ENCODE results near the gene KRTAP4-5.
"Not testable (repeated sequence)": the region's sequence is repeated elsewhere in the genome, so short reads cannot be mapped to it uniquely, and the experiment has no call there.

The KRTAP4-5 gene

DNA sequence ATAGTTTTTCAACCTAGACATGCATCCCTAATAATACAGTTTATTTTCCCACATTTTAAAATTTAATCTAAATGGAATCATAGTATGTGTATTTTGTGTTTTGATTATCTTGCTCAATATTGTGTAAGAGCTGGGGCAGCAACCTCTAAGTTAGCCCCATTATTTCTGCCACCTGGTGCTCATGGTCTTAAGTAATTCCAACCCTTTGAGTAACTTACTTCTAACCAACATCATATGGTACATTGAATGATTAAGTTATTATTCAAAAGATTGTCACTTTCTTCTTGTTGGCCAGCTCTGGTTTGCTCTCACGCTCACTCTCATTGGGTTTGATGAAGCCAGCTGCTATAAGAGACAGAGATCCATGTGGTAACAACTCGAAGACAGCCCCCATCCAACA is 22.3 kb upstream of the KRTAP4-5 start:
- Mint-ChIP-seq H3K36me3 (ENCODE audit: low read depth) (no peaks in the 10 kb centered on the region), H3K4me3 (no peak overlapping the region), H3K27ac (no peak overlapping the region), H3K4me1 (no peaks in the 10 kb centered on the region), H3K9me3 (no peaks in the 10 kb centered on the region), H3K27me3 (ENCODE audit: low read depth) (peaks cover 21% of the 10 kb centered on the region)
- TF ChIP-seq, protein P1, sequence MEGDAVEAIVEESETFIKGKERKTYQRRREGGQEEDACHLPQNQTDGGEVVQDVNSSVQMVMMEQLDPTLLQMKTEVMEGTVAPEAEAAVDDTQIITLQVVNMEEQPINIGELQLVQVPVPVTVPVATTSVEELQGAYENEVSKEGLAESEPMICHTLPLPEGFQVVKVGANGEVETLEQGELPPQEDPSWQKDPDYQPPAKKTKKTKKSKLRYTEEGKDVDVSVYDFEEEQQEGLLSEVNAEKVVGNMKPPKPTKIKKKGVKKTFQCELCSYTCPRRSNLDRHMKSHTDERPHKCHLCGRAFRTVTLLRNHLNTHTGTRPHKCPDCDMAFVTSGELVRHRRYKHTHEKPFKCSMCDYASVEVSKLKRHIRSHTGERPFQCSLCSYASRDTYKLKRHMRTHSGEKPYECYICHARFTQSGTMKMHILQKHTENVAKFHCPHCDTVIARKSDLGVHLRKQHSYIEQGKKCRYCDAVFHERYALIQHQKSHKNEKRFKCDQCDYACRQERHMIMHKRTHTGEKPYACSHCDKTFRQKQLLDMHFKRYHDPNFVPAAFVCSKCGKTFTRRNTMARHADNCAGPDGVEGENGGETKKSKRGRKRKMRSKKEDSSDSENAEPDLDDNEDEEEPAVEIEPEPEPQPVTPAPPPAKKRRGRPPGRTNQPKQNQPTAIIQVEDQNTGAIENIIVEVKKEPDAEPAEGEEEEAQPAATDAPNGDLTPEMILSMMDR (IDR thresholded peaks at IDR 0.05; ENCODE audit: unreplicated experiment in 3 of 3), result no peak

DNA sequence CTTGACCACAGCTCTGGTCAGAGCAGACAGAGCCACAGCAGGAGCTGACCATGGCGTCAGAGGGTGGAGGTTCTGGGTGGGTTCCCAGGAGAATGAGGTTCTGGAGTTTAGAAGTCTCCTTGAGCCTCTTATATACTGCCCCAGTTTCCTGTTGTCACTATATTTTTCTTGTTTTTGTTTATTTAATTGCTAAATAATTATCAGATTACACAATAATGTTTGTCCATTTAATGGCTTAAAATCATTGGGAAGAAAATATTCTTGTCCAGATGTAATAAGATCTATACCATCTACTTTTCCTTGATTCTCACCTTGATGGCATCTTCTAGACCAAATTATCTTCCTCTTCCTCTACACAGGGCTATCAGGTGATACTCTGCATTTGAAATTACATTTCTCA is 18.5 kb upstream of the KRTAP4-5 start, which contains the start of gene KRTAP4-3:
Gene KRTAP4-3, minus strand, starts transcription at position 101 of the 400 bp plus-strand sequence. Its CDS starts 49 bp downstream, at position 52.
- H3K4me3 Mint-ChIP-seq, result no peak within 1 kb of the TSS
- peaks cover 4% of the 10 kb centered on the region for H3K27me3 Mint-ChIP-seq (ENCODE audit: low read depth)
- TF ChIP-seq, protein P1 (IDR thresholded peaks at IDR 0.05; ENCODE audit: unreplicated experiment in 3 of 3), result no peak
- no peaks in the 10 kb centered on the region for H3K4me1 Mint-ChIP-seq
- no peak within 1 kb of the TSS for H3K27ac Mint-ChIP-seq
- H3K36me3 Mint-ChIP-seq (ENCODE audit: low read depth), result no peaks in the 10 kb centered on the region
- H3K9me3 Mint-ChIP-seq, result no peaks in the 10 kb centered on the region

DNA sequence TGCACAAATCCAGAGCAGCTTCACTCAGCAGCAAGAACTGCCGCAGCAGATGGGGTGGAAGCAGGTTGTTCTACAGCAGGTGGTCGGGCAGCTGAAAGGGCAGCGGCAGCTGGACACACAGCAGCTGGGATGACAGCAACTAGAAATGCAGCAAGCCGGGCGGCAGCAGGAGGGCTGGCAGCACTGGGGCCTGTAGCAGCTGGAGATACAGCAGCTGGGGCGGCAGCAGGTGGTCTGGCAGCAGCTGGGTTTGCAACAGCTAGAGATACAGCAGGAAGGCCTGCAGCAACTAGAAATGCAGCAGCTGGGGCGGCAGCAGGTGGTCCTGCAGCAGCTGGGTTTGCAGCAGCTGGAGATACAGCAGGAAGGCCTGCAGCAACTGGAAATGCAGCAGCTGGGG is 17.9 kb upstream of the KRTAP4-5 start:
- no peak overlapping the region for H3K27ac Mint-ChIP-seq
- no peaks in the 10 kb centered on the region for H3K9me3 Mint-ChIP-seq
- TF ChIP-seq, protein P1 (IDR thresholded peaks at IDR 0.05; ENCODE audit: unreplicated experiment in 3 of 3), result no peak
- no peaks in the 10 kb centered on the region for H3K36me3 Mint-ChIP-seq (ENCODE audit: low read depth)
- no peaks in the 10 kb centered on the region for H3K4me1 Mint-ChIP-seq
- no peak overlapping the region for H3K4me3 Mint-ChIP-seq
- H3K27me3 Mint-ChIP-seq (ENCODE audit: low read depth), result peaks cover 4% of the 10 kb centered on the region

DNA sequence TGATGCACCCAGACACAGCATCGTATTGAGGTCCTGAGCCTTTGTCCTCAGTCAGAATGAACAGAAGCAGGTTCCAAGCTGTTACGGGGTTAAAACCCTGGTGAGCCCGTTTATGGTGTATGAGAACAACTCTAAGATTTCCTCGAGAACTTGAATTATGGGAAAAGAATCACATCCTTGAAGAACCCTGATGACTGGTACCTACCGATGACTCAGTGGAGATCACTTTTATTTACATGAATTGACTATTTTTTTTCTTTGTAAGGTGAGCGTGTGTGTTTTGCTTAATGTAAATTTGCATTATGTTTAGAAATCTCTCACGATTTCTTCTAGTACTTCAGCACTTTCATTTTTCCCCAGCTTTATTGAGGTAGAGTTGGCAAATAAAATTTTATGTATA is 14.2 kb upstream of the KRTAP4-5 start:
- Mint-ChIP-seq H3K4me3 (no peak overlapping the region), H3K36me3 (ENCODE audit: low read depth) (no peaks in the 10 kb centered on the region), H3K27me3 (ENCODE audit: low read depth) (peaks cover 9% of the 10 kb centered on the region), H3K9me3 (no peaks in the 10 kb centered on the region), H3K4me1 (no peaks in the 10 kb centered on the region), H3K27ac (no peak overlapping the region)
- TF ChIP-seq, protein P1 (IDR thresholded peaks at IDR 0.05; ENCODE audit: unreplicated experiment in 3 of 3), result no peak

DNA sequence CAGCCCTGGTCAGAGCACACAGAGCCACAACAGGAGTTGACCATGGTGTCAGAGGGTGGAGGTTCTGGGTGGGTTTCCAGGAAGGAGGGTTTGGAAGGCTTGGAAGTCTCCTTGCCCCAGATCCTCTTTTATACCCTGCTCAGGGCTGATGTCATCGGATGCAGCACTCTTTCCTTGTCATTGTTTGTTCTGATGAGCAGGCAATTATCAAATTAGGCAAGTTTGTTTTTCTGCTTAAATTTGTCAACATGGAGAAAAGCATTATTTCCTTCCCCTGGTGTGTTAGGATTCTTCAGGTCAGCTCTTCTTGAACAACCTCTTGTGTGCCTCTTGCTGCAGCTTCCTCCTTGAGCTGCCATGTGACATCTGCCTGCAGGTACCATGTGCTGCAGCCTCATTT is 11.0 kb upstream of the KRTAP4-5 start, which contains the start of gene KRTAP4-4:
Gene KRTAP4-4, minus strand, starts transcription at position 101 of the 400 bp plus-strand sequence. Its CDS starts 57 bp downstream, at position 44.
- Mint-ChIP-seq H3K9me3 (no peaks in the 10 kb centered on the region), H3K4me1 (no peaks in the 10 kb centered on the region), H3K27ac (no peak within 1 kb of the TSS), H3K36me3 (ENCODE audit: low read depth) (no peaks in the 10 kb centered on the region), H3K27me3 (ENCODE audit: low read depth) (peaks cover 12% of the 10 kb centered on the region), H3K4me3 (no peak within 1 kb of the TSS)
- TF ChIP-seq, protein P1 (IDR thresholded peaks at IDR 0.05; ENCODE audit: unreplicated experiment in 3 of 3), result no peak

DNA sequence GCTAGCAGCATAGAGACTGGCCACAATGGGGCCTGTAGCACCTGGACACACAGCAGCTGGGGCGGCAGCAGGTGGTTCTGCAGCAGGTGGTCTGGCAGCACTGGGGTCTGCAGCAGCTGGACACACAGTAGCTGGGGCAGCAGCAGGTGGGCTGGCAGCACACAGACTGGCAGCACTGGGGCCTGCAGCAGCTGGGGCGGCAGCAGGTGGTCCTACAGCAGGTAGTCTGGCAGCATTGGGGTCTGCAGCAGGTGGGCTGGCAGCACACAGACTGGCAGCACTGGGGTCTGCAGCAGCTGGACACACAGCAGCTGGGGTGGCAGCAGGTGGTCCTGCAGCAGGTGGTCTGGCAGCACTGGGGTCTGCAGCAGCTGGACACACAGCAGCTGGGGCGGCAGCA is 10.6 kb upstream of the KRTAP4-5 start:
- not testable (repeated sequence) for H3K27ac Mint-ChIP-seq; H3K9me3 Mint-ChIP-seq; H3K36me3 Mint-ChIP-seq (ENCODE audit: low read depth); H3K4me1 Mint-ChIP-seq; H3K4me3 Mint-ChIP-seq
- peaks cover 12% of the 10 kb centered on the region for H3K27me3 Mint-ChIP-seq (ENCODE audit: low read depth)

All from nephron (organoid).